GM10266 (cell line): ENCODE data around the gene PTGS1.

Experiments used
- DNase-seq: peaks from one replicate; pipeline ENCODE4 v3.0.0; 2012; ENCODE audit errors: extremely low spot score
- TF ChIP-seq, protein P1 (sequence below): IDR thresholded peaks from 2 replicates; pipeline ENCODE4 v1.5.1; 2012; ENCODE audit warnings: mild to moderate bottlenecking, low read depth; ENCODE audit not compliant: control insufficient read depth, insufficient read depth; ENCODE audit errors: missing control alignments

The PTGS1 gene

DNA sequence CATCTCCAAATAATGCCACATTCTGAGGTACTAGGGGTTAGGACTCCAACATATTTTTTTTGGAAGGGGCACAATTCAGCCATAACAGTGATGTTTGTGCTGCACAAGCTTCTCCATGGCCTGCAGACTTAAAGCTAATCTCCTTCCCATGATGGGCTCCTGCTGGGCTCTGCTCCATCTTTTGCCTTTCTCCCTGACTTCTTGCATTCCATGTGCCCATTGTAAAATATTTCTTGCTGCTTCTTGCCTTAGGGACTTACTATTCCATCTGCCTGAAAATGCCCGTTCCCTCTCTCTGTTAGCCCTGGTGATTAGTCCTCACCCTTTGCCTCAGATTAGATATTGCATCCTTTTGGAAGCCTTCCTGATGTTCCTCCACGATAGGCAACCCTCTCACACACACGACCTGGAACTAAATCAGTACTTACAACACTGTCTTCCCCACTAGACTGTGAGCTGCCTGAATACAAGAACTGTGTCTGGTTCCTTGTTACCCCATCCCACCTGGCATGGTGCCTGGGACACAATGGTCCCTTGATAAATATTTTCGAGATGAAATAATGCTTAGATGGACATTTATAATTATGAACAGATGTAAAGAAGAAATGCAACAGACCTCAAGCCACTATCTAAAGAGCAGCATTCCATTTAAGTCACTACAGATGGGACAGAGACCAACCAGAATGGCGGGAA, 73.4 kb downstream of the PTGS1 start:
- no peak for DNase-seq
- TF ChIP-seq, protein P1, sequence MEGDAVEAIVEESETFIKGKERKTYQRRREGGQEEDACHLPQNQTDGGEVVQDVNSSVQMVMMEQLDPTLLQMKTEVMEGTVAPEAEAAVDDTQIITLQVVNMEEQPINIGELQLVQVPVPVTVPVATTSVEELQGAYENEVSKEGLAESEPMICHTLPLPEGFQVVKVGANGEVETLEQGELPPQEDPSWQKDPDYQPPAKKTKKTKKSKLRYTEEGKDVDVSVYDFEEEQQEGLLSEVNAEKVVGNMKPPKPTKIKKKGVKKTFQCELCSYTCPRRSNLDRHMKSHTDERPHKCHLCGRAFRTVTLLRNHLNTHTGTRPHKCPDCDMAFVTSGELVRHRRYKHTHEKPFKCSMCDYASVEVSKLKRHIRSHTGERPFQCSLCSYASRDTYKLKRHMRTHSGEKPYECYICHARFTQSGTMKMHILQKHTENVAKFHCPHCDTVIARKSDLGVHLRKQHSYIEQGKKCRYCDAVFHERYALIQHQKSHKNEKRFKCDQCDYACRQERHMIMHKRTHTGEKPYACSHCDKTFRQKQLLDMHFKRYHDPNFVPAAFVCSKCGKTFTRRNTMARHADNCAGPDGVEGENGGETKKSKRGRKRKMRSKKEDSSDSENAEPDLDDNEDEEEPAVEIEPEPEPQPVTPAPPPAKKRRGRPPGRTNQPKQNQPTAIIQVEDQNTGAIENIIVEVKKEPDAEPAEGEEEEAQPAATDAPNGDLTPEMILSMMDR = no peak
